GM12878 (cell line): Measurements from ENCODE around the gene VSTM4. TPM values are rescaled to one million over a fixed set of nuclear protein-coding genes. Genes with fewer than 3 reads are reported as not detected.

Experiments used
- ATAC-seq: fragments of 200-7000 bp; cut with Tn5 transposase; 3 replicates; pipeline ENCODE4 v1.9.1; 2020; ENCODE audit warnings: mild to moderate bottlenecking, moderate library complexity
- BruUV-seq: library from RNA; stranded (reverse); fragments of 400-500 nt; replicated peaks from 2 replicates; lab custom pipeline; 2021; lab: Mats Ljungman, UMichigan
- CTCF ChIA-PET: fragments of 300-600 bp; sonication (Branson Sonifier 250); formaldehyde crosslinking; extraction: SDS; loops from one replicate; lab custom pipeline; 2021; ENCODE audit warnings: inconsistent platforms; lab: Yijun Ruan, JAX
- POLR2A ChIA-PET: fragments of 350-600 bp; formaldehyde crosslinking; extraction: SDS; loops from one replicate; lab custom pipeline; 2021; ENCODE audit warnings: inconsistent platforms; lab: Charles Lee
- RAD21 ChIA-PET: fragments of 300-600 bp; sonication (Branson Sonifier 250); formaldehyde crosslinking; loops from one replicate; lab custom pipeline; 2023; ENCODE audit warnings: antibody characterized with exemption; ENCODE audit not compliant: unreplicated experiment; lab: Charles Lee
- SMC1A ChIA-PET: fragments of 300-600 bp; sonication (Branson Sonifier 250); formaldehyde crosslinking; loops from one replicate; lab custom pipeline; 2023; ENCODE audit not compliant: unreplicated experiment, uncharacterized antibody; lab: Charles Lee
- DNase-seq: peaks from one replicate; pipeline ENCODE4 v3.0.0-alpha.2; 2011; ENCODE audit warnings: low read depth, low spot score
- FAIRE-seq: peaks from 3 replicates; lab custom pipeline; 2011; peaks lifted over from hg19 to GRCh38; lab: Jason Lieb, UNC
- H2AFZ ChIP-seq: 2 replicates; pipeline ENCODE4 v1.6.0; 2011; ENCODE audit warnings: low read depth, low read length, control low read depth; ENCODE audit not compliant: control insufficient read depth
- H3K27ac ChIP-seq: 2 replicates; pipeline ENCODE4 v1.5.1; 2011; ENCODE audit warnings: control low read depth; ENCODE audit not compliant: control insufficient read depth, insufficient read depth
- H3K27me3 ChIP-seq, 2 experiments: replicated peaks in 1 of 2; 2 replicates each; pipeline versions ENCODE4 v1.6.0 to v1.6.1; 2011; ENCODE audit warnings: low read length in 1 of 2; ENCODE audit not compliant: control insufficient read depth in 2 of 2, insufficient read depth in 2 of 2
- H3K36me3 ChIP-seq, 2 experiments: 2 replicates each; pipeline ENCODE4 v1.5.1; 2011; ENCODE audit warnings: low read length in 1 of 2; ENCODE audit not compliant: control insufficient read depth in 2 of 2, insufficient read depth in 2 of 2
- H3K4me1 ChIP-seq: 2 replicates; pipeline ENCODE4 v1.6.1; 2011; ENCODE audit warnings: mild to moderate bottlenecking, low read length, moderate library complexity, mixed read lengths; ENCODE audit not compliant: control insufficient read depth, insufficient read depth
- H3K4me2 ChIP-seq: 2 replicates; pipeline ENCODE4 v1.6.0; 2011; ENCODE audit warnings: control low read depth; ENCODE audit not compliant: control insufficient read depth, insufficient read depth
- H3K4me3 ChIP-seq: fragments of 200-600 bp; sonication (generic); 2 replicates; pipeline ENCODE4 v1.5.1; 2016
- H3K79me2 ChIP-seq: 2 replicates; pipeline ENCODE4 v1.6.0; 2011; ENCODE audit warnings: low read length; ENCODE audit not compliant: control insufficient read depth, insufficient read depth
- H3K9ac ChIP-seq: 2 replicates; pipeline ENCODE4 v1.8.0; 2011; ENCODE audit warnings: low read length, control low read depth, mixed read lengths; ENCODE audit not compliant: control insufficient read depth, insufficient read depth
- H3K9me3 ChIP-seq: replicated peaks from 3 replicates; pipeline ENCODE4 v1.5.1; 2011; ENCODE audit warnings: mild to moderate bottlenecking, low read length; ENCODE audit not compliant: control insufficient read depth, insufficient read depth
- H4K20me1 ChIP-seq: 2 replicates; pipeline ENCODE4 v1.6.0; 2011; ENCODE audit not compliant: control insufficient read depth, insufficient read depth
- GABPA ChIP-seq: IDR thresholded peaks from 2 replicates; pipeline ENCODE4 v1.6.1; 2014; ENCODE audit warnings: antibody characterized with exemption, low read depth, mild to moderate bottlenecking, inconsistent platforms
- MTA2 ChIP-seq: fragments of 450-650 bp; IDR thresholded peaks from 2 replicates; pipeline ENCODE4 v1.6.1; 2016; ENCODE audit warnings: low read depth, mild to moderate bottlenecking, moderate library complexity
- NFYB ChIP-seq: IDR thresholded peaks from 2 replicates; pipeline ENCODE4 v1.6.1; 2011; ENCODE audit warnings: low read depth, mild to moderate bottlenecking, low read length, improper control_type of control experiment, moderate library complexity; ENCODE audit not compliant: insufficient read depth
- PML ChIP-seq: IDR thresholded peaks from 2 replicates; pipeline ENCODE4 v1.6.1; 2012; ENCODE audit warnings: low read length, inconsistent platforms
- REST ChIP-seq: IDR thresholded peaks from 2 replicates; pipeline ENCODE4 v1.6.1; 2012; ENCODE audit warnings: mild to moderate bottlenecking, low read depth, low read length
- WGBS: methylation state at CpG from one replicate; pipeline ENCODE4 v1.1.6; 2016; ENCODE audit warnings: low lambda C conversion rate; ENCODE audit not compliant: insufficient replicate concordance, insufficient coverage; ENCODE audit errors: missing lambda C conversion rate; 5-methylcytosine and 5-hydroxymethylcytosine counted together
- in situ Hi-C: fragments of 300-500 bp; cut with MboI; formaldehyde crosslinking; loops from 9 replicates; pipeline ENCODE4 v1.14.3; 2018; ENCODE audit warnings: mixed read lengths
- intact Hi-C: fragments of 100-400 bp; cut with micrococcal nuclease; formaldehyde crosslinking; loops from one replicate; pipeline ENCODE4 v1.14.2; 2022; ENCODE audit not compliant: unreplicated experiment
- polyA plus RNA-seq, 11 experiments: library from polyadenylated mRNA; depleted of rRNA in 4 of 11; unstranded in 6 of 11; stranded (reverse) in 5 of 11; fragments of >200 nt; fragmentation: Nextera tagmentation in 4 of 11; fragmentation: Illumina TruSeq in 1 of 11; extraction: Ambion mirVana in 4 of 11; extraction: Trizol in 1 of 11; gene quantifications; 1 replicate in 1 of 11; 2 replicates in 10 of 11; pipeline versions ENCODE4 v1.2.1 to v1.2.3, GENCODE V29; 2011 to 2016; ENCODE audit warnings: inconsistent platforms in 2 of 11, missing spikeins in 2 of 11, low read depth in 1 of 11
- total RNA-seq, 4 experiments: library from RNA; depleted of rRNA in 3 of 4; stranded (reverse); fragments of >200 nt in 3 of 4; fragmentation: Illumina TruSeq in 1 of 4; extraction: Trizol in 1 of 4; gene quantifications; 2 replicates each; pipeline versions ENCODE4 v1.2.1 to v1.2.3, GENCODE V29; 2013 to 2021
- TF ChIP-seq, protein P1 (sequence below): IDR thresholded peaks from 2 replicates; pipeline ENCODE4 v1.6.1; 2012; ENCODE audit warnings: low read depth, low read length, improper control_type of control experiment
- TF ChIP-seq, protein P2 (sequence below): fragments of 450-650 bp; formaldehyde crosslinking; IDR thresholded peaks from 2 replicates; pipeline ENCODE4 v1.4.0; 2022; ENCODE audit warnings: mild to moderate bottlenecking, moderate library complexity

The VSTM4 gene
- total and polyA plus RNA-seq, 10 of the 15 experiments (the other 5 are each of a cell fraction or from before 2014, with no cell fraction given), result 0.01 to 0.14 (median 0.02) TPM; not detected in 7

DNA sequence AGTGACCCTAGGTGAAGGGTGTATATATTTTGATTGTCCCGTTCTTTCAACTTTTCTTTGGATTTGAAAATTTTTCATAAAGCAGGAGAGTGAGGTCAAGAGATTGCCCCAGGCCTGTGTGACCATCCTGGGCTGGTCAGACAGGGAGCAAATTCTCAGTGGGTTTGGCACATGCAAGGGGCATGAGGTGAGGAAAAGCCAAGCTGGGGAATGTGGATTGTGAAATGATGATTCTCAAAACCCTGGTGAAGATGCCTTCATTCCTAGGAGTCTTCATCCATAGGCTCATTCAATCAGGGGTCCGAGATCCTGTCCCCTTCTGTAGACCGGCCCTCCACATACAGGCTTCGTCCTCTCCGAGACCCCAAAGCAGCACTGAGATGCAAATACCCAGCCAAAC, 45.5 kb upstream of the VSTM4 start:
- no peak for FAIRE-seq
- CTCF ChIA-PET, result no interaction called here
- Histone ChIP-seq H3K4me3 (no peak overlapping the region), H4K20me1 (no peaks in the 10 kb centered on the region; the same call in 1 of the 2 replicates)
- TF ChIP-seq NFYB, result no peak
- TF ChIP-seq GABPA, result no peak
- TF ChIP-seq MTA2, result no peak
- TF ChIP-seq REST, result no peak
- TF ChIP-seq, protein P1, sequence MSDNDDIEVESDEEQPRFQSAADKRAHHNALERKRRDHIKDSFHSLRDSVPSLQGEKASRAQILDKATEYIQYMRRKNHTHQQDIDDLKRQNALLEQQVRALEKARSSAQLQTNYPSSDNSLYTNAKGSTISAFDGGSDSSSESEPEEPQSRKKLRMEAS, result no peak
- no peak for TF ChIP-seq PML
- TF ChIP-seq, protein P2, sequence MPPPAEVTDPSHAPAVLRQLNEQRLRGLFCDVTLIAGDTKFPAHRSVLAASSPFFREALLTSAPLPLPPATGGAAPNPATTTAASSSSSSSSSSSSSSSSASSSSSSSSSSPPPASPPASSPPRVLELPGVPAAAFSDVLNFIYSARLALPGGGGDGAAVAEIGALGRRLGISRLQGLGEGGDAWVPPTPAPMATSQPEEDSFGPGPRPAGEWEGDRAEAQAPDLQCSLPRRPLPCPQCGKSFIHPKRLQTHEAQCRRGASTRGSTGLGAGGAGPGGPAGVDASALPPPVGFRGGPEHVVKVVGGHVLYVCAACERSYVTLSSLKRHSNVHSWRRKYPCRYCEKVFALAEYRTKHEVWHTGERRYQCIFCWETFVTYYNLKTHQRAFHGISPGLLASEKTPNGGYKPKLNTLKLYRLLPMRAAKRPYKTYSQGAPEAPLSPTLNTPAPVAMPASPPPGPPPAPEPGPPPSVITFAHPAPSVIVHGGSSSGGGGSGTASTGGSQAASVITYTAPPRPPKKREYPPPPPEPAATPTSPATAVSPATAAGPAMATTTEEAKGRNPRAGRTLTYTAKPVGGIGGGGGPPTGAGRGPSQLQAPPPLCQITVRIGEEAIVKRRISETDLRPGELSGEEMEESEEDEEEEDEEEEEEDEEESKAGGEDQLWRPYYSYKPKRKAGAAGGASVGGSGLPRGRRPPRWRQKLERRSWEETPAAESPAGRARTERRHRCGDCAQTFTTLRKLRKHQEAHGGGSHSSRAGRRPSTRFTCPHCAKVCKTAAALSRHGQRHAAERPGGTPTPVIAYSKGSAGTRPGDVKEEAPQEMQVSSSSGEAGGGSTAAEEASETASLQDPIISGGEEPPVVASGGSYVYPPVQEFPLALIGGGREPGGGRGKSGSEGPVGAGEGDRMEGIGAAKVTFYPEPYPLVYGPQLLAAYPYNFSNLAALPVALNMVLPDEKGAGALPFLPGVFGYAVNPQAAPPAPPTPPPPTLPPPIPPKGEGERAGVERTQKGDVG (CRISPR knock-in tag), result no peak
- TF ChIP-seq, all 136 proteins: peak for 0
- BruUV-seq, result no TSS peak
- Histone ChIP-seq H3K4me2 (no peak overlapping the region), H3K36me3 (peaks cover 0 to 1% of the 10 kb centered on the region in 2 experiments; a peak in 1 of 4 replicates), H3K9ac (no peak overlapping the region), H3K79me2 (no peaks in the 10 kb centered on the region), H3K9me3 (no peaks in the 10 kb centered on the region), H3K27me3 (no peaks in the 10 kb centered on the region), H3K4me1 (no peaks in the 10 kb centered on the region), H2AFZ (no peak overlapping the region), H3K27ac (no peak overlapping the region)
- ATAC-seq (no peak), DNase-seq (no peak)
- intact Hi-C loops (no loop called here), in situ Hi-C loops (no loop called here)
- ChIA-PET RAD21 (no interaction called here), SMC1A (interaction anchor here (1.3 kb wide), 2 partner anchors 19 to 80 kb away, joined by 5 to 6 read pairs; no protein-coding TSS in a partner anchor), POLR2A (no interaction called here)
- 71% methylated on average over 5 of the region's 5 CpGs for WGBS
